ENCODE results near the gene EGLN1.
A peak's percentile ranks its signal among the peaks of the same experiment; 100 is the strongest.

The EGLN1 gene

GRCh38 chr1:231397886-231398671 lies 24.0 kb downstream of the EGLN1 start:
- CTCF ChIA-PET, result interaction anchor here (0.8 to 1.2 kb wide), 2 partner anchors 15 to 40 kb away, joined by 3 read pairs; no protein-coding TSS in a partner anchor
- POLR2A ChIA-PET, result interaction anchor here (1.4 kb wide), 1 partner anchor 22 kb away, joined by 6 read pairs; no protein-coding TSS in a partner anchor

DNA sequence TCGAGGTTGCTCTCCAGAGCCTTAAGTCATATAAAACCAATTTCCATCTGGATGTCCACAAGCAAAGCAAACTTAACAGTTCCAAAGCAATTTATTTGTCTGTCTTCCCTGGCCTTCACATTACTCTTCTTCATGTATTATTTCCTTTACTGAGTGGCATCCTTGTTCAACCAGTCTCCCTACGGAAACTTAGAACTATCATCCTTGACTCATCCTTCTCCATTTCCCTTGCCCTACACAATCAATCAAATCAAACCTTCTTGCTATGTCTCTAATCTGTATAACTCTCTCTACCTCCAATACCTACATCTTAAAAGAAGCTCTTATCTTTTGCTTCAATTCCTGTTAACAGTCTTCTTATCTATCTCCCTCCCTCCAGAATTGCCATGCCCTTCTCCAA lies 25.4 kb downstream of the EGLN1 start:
- no peaks in the 10 kb centered on the region for H3K36me3 ChIP-seq (ENCODE audit: control insufficient read depth in 2 of 2, insufficient read depth in 1 of 2, low read length in 2 of 2)
- peaks cover 11% of the 10 kb centered on the region for H3K4me1 ChIP-seq (ENCODE audit: control insufficient read depth, insufficient read depth, low read length)
- H3K27ac ChIP-seq (ENCODE audit: extremely low read depth, low read depth, low read length), result no peak overlapping the region
- 0 out of 2 replicates have a peak, but pooled peaks have one; percentile 17 for TF ChIP-seq ZFP37 (tag by site-specific recombination; IDR thresholded peaks at IDR 0.05)
- no peak for TF ChIP-seq ZNF146 (tag by site-specific recombination; IDR thresholded peaks at IDR 0.05)
- TF ChIP-seq ZNF404 (tag by site-specific recombination; IDR thresholded peaks at IDR 0.05), result no peak
- no peak for TF ChIP-seq ZNF624 (tag by site-specific recombination; IDR thresholded peaks at IDR 0.05)
- TF ChIP-seq, protein P1, sequence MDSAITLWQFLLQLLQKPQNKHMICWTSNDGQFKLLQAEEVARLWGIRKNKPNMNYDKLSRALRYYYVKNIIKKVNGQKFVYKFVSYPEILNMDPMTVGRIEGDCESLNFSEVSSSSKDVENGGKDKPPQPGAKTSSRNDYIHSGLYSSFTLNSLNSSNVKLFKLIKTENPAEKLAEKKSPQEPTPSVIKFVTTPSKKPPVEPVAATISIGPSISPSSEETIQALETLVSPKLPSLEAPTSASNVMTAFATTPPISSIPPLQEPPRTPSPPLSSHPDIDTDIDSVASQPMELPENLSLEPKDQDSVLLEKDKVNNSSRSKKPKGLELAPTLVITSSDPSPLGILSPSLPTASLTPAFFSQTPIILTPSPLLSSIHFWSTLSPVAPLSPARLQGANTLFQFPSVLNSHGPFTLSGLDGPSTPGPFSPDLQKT (IDR thresholded peaks at IDR 0.05; ENCODE audit: borderline replicate concordance, low read depth, low read length), result no peak
- no peak for TF ChIP-seq ZNF16 (tag by site-specific recombination; IDR thresholded peaks at IDR 0.05; ENCODE audit: low read depth)
- no peak for TF ChIP-seq KLF16 (tag by site-specific recombination; IDR thresholded peaks at IDR 0.05)
- no peak for TF ChIP-seq ZNF184 (tag by site-specific recombination; IDR thresholded peaks at IDR 0.05)
- H3K4me3 ChIP-seq (ENCODE audit: low read depth, low read length), result no peak overlapping the region
- no peaks in the 10 kb centered on the region for H3K9me3 ChIP-seq (ENCODE audit: control insufficient read depth, insufficient read depth, low read depth, low read length)
- ChIA-PET POLR2A (interaction anchor here (1.4 kb wide), 1 partner anchor 24 kb away, joined by 6 read pairs; no protein-coding TSS in a partner anchor), CTCF (interaction anchor here (0.5 kb wide), 1 partner anchor 40 kb away, joined by 3 read pairs; no protein-coding TSS in a partner anchor)

More at GRCh38 chr1:231397886-231398671, 24.0 kb downstream of the EGLN1 start:
- Histone ChIP-seq H3K27ac (ENCODE audit: extremely low read depth, low read depth, low read length) (no peak overlapping the region), H3K9me3 (ENCODE audit: control insufficient read depth, insufficient read depth, low read depth, low read length) (no peaks in the 10 kb centered on the region), H3K4me1 (ENCODE audit: control insufficient read depth, insufficient read depth, low read length) (peaks cover 11% of the 10 kb centered on the region), H3K36me3 (ENCODE audit: control insufficient read depth in 2 of 2, insufficient read depth in 1 of 2, low read length in 2 of 2) (no peaks in the 10 kb centered on the region; a peak in 1 of 3 replicates), H3K4me3 (ENCODE audit: low read depth, low read length) (no peak overlapping the region)
- TF ChIP-seq ZNF138 (tag by site-specific recombination; IDR thresholded peaks at IDR 0.05; ENCODE audit: borderline replicate concordance) (no peak), ZNF341 (tag by site-specific recombination; IDR thresholded peaks at IDR 0.05; ENCODE audit: low read depth) (no peak), BCL6B (tag by site-specific recombination; IDR thresholded peaks at IDR 0.05) (no peak), ZNF202 (tag by site-specific recombination; IDR thresholded peaks at IDR 0.05; ENCODE audit: borderline replicate concordance) (no peak), ZNF530 (tag by site-specific recombination; IDR thresholded peaks at IDR 0.05; ENCODE audit: low read depth) (no peak), ZNF184 (tag by site-specific recombination; IDR thresholded peaks at IDR 0.05) (no peak), BCL11A (tag by site-specific recombination; IDR thresholded peaks at IDR 0.05; ENCODE audit: low read depth) (no peak), SETDB1 (IDR thresholded peaks at IDR 0.05; ENCODE audit: insufficient read length, low read length) (no peak)
- TF ChIP-seq, protein P2, sequence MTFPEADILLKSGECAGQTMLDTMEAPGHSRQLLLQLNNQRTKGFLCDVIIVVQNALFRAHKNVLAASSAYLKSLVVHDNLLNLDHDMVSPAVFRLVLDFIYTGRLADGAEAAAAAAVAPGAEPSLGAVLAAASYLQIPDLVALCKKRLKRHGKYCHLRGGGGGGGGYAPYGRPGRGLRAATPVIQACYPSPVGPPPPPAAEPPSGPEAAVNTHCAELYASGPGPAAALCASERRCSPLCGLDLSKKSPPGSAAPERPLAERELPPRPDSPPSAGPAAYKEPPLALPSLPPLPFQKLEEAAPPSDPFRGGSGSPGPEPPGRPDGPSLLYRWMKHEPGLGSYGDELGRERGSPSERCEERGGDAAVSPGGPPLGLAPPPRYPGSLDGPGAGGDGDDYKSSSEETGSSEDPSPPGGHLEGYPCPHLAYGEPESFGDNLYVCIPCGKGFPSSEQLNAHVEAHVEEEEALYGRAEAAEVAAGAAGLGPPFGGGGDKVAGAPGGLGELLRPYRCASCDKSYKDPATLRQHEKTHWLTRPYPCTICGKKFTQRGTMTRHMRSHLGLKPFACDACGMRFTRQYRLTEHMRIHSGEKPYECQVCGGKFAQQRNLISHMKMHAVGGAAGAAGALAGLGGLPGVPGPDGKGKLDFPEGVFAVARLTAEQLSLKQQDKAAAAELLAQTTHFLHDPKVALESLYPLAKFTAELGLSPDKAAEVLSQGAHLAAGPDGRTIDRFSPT (tag by site-specific recombination; IDR thresholded peaks at IDR 0.05), result no peak
- TF ChIP-seq, protein P1 (IDR thresholded peaks at IDR 0.05; ENCODE audit: borderline replicate concordance, low read depth, low read length), result no peak
